ENCODE results near the gene BAZ1A.

DNA sequence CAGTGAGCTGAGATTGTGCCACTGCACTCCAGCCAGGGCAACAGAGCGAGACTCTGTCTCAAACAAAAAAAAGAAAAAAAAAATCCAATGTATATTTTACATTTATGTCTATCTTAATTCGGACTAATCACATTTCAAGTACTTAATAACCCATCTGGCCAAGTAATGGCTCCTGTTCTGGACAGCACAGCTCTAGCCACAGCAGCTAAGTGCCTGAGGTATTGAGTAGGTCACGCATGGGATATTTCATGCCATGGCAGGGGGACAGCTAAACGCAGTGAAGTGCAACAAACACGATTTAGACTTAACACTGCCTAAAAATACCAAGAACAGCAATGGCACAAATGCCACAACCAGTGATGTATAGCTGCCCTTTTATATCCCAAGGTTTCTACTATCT is 8.0 kb downstream of the BAZ1A start:
- no peak for TF ChIP-seq POLR2AphosphoS5 (IDR thresholded peaks at IDR 0.05; ENCODE audit: insufficient read depth in 1 of 2, low read depth in 1 of 2)
- TF ChIP-seq POLR2A (IDR thresholded peaks at IDR 0.05), result no peak
- TF ChIP-seq, protein P1, sequence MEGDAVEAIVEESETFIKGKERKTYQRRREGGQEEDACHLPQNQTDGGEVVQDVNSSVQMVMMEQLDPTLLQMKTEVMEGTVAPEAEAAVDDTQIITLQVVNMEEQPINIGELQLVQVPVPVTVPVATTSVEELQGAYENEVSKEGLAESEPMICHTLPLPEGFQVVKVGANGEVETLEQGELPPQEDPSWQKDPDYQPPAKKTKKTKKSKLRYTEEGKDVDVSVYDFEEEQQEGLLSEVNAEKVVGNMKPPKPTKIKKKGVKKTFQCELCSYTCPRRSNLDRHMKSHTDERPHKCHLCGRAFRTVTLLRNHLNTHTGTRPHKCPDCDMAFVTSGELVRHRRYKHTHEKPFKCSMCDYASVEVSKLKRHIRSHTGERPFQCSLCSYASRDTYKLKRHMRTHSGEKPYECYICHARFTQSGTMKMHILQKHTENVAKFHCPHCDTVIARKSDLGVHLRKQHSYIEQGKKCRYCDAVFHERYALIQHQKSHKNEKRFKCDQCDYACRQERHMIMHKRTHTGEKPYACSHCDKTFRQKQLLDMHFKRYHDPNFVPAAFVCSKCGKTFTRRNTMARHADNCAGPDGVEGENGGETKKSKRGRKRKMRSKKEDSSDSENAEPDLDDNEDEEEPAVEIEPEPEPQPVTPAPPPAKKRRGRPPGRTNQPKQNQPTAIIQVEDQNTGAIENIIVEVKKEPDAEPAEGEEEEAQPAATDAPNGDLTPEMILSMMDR (IDR thresholded peaks at IDR 0.05), result no peak

Measured in vagina (tissue), 2 donors.